Caco-2 (cell line): ENCODE results near the gene HNRNPH2. TPM values are rescaled to one million over a fixed set of nuclear protein-coding genes. Genes with fewer than 3 reads are reported as not detected.

Source experiments
- Bru-seq: library from RNA; stranded (reverse); fragments of 400-500 nt; gene quantifications from one replicate; lab custom pipeline; 2021; lab: Mats Ljungman, UMichigan
- BruChase-seq, 2 experiments: library from RNA; stranded (reverse); fragments of 400-500 nt; gene quantifications; one replicate each; lab custom pipeline; 2021; lab: Mats Ljungman, UMichigan
- BruUV-seq: library from RNA; stranded (reverse); fragments of 400-500 nt; replicated peaks from 2 replicates; lab custom pipeline; 2021; lab: Mats Ljungman, UMichigan
- CTCF ChIA-PET: fragments of 300-600 bp; sonication (Branson Sonifier 250); formaldehyde crosslinking; loops from one replicate; lab custom pipeline; 2022; ENCODE audit warnings: antibody characterized with exemption; lab: Charles Lee
- POLR2A ChIA-PET: fragments of 300-600 bp; sonication (Branson Sonifier 250); formaldehyde crosslinking; loops from one replicate; lab custom pipeline; 2022; ENCODE audit warnings: antibody characterized with exemption; lab: Charles Lee
- DNase-seq, 2 experiments: peaks; one replicate each; pipeline versions ENCODE4 v3.0.0 to v3.0.0-alpha.2; 2020 to 2022
- H3K27me3 ChIP-seq: replicated peaks from 2 replicates; pipeline ENCODE4 v1.6.0; 2011; ENCODE audit warnings: low read length; ENCODE audit not compliant: control insufficient read depth, insufficient read depth
- H3K36me3 ChIP-seq: 2 replicates; pipeline ENCODE4 v1.5.1; 2011; ENCODE audit warnings: low read length; ENCODE audit not compliant: control insufficient read depth, insufficient read depth
- H3K4me1 ChIP-seq: fragments of 250-450 bp; sonication (Bioruptor Pico); 2 replicates; pipeline ENCODE4 v1.5.1; 2020; ENCODE audit warnings: mild to moderate bottlenecking
- H3K4me3 ChIP-seq: 2 replicates; pipeline ENCODE4 v1.5.1; 2011; ENCODE audit warnings: low read depth, mild to moderate bottlenecking, control low read depth, low read length
- H3K9me3 ChIP-seq: fragments of 250-450 bp; sonication (Bioruptor Pico); 2 replicates; pipeline ENCODE4 v1.5.1; 2020; ENCODE audit warnings: mild to moderate bottlenecking, moderate library complexity
- H3K27ac Mint-ChIP-seq: one replicate; pipeline ENCODE4 v1.8.0; 2022; ENCODE audit warnings: mixed read lengths; ENCODE audit not compliant: unreplicated experiment
- H3K27me3 Mint-ChIP-seq: one replicate; pipeline ENCODE4 v1.8.0; 2022; ENCODE audit warnings: mixed read lengths; ENCODE audit not compliant: insufficient read depth, unreplicated experiment
- H3K36me3 Mint-ChIP-seq: one replicate; pipeline ENCODE4 v1.8.0; 2022; ENCODE audit warnings: mild to moderate bottlenecking, mixed read lengths; ENCODE audit not compliant: insufficient read depth, unreplicated experiment
- H3K4me1 Mint-ChIP-seq: one replicate; pipeline ENCODE4 v1.8.0; 2022; ENCODE audit warnings: low read depth, mixed read lengths; ENCODE audit not compliant: unreplicated experiment
- H3K4me3 Mint-ChIP-seq: one replicate; pipeline ENCODE4 v1.8.0; 2022; ENCODE audit warnings: mild to moderate bottlenecking, moderate library complexity, mixed read lengths; ENCODE audit not compliant: unreplicated experiment
- H3K9me3 Mint-ChIP-seq: one replicate; pipeline ENCODE4 v1.8.0; 2022; ENCODE audit warnings: mixed read lengths; ENCODE audit not compliant: unreplicated experiment
- intact Hi-C: fragments of 100-400 bp; cut with micrococcal nuclease; formaldehyde crosslinking; loops from one replicate; pipeline ENCODE4 v1.10.0; 2022; ENCODE audit not compliant: unreplicated experiment
- long read RNA-seq: library from polyadenylated mRNA; stranded (forward); transcript quantifications from one replicate; pipeline ENCODE4 v2.0.0, GENCODE V29; 2022
- total RNA-seq: library from RNA; stranded (reverse); gene quantifications from 2 replicates; pipeline ENCODE4 v1.2.3, GENCODE V29; 2022
- TF ChIP-seq, protein P1 (sequence below), 2 experiments: fragments of 200-600 bp in 1 of 2; IDR thresholded peaks; 1 replicate in 1 of 2; 2 replicates in 1 of 2; pipeline versions ENCODE4 v1.5.1 to v1.8.0; 2011 to 2022; ENCODE audit warnings: antibody characterized with exemption in 1 of 2, control low read depth in 1 of 2, inconsistent platforms in 1 of 2, low read depth in 1 of 2, low read length in 1 of 2, mild to moderate bottlenecking in 1 of 2, moderate library complexity in 1 of 2; ENCODE audit not compliant: insufficient read depth in 1 of 2, severe bottlenecking in 1 of 2, unreplicated experiment in 1 of 2

The HNRNPH2 gene, protein sequence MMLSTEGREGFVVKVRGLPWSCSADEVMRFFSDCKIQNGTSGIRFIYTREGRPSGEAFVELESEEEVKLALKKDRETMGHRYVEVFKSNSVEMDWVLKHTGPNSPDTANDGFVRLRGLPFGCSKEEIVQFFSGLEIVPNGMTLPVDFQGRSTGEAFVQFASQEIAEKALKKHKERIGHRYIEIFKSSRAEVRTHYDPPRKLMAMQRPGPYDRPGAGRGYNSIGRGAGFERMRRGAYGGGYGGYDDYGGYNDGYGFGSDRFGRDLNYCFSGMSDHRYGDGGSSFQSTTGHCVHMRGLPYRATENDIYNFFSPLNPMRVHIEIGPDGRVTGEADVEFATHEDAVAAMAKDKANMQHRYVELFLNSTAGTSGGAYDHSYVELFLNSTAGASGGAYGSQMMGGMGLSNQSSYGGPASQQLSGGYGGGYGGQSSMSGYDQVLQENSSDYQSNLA
- total RNA-seq (46.1 TPM in 2 replicates), Bru-seq, nascent RNA (percentile 95 among the genes with signal in this experiment), BruChase-seq, experiment 1, labeled RNA remaining after a 2-hour chase (percentile 99 among the genes with signal in this experiment), BruChase-seq, experiment 2, labeled RNA remaining after a 6-hour chase (percentile 100 among the genes with signal in this experiment)
- long read RNA-seq, transcript HNRNPH2-201 (2 exons, 2,223 nt): major isoform, 202 of 205 reads
- long read RNA-seq, partial matches to known transcripts: 2 of 205 reads
- long read RNA-seq, other reads (novel, unspliced or antisense): 1 of 205 reads

DNA sequence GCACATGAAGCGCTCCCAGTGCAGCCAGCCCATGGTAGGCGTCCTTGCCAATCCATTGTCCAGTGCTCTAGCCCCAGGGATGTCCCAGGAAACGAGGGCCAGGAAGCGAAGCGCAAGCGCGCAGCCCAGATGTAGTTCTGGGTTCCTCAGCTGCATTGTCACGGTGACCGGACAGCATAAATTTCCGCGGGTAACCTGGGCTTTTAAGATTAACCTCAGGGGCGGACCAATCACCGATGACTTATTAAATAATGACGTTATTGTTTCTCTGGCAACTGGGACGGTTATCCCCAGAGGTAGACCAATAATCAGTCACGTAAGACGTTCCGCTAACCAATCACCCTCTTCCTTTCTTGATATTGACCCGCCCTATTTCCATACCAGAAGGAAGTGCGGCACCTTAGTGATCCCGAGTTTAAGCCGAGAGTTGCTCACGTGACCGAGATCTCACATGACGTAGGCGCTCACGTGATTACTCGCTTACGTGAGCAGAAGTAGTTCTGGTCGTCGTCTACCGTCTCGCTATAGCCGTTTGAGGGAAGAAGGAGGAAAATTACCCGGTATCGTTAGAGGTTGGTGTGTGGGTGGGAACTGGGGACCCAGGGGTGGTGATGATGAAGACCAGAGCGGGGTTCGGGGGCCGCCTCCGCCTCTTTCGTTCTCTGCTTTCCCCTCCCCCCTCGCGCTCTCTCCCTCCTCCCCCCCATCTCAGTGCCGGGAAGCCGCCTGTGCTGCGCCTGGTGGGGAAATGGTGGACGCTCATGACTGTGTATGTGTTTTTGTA, at the start of gene HNRNPH2, which contains the start of gene GLA:
HNRNPH2 (plus strand) TSS at position 475 of the 784 bp plus-strand sequence. CDS start 3,767 bp downstream, outside the sequence.
GLA (minus strand) TSS at position 178 of the 784 bp plus-strand sequence; CDS start at position 156, 22 bp downstream.
- no peaks in the 10 kb centered on the region for H3K9me3 ChIP-seq
- intact Hi-C loops: loop anchor here (1.0 kb wide), 1 partner anchor 18 kb away; no protein-coding TSS in a partner anchor
- H3K4me1 ChIP-seq: no peaks in the 10 kb centered on the region
- TF ChIP-seq, protein P1, sequence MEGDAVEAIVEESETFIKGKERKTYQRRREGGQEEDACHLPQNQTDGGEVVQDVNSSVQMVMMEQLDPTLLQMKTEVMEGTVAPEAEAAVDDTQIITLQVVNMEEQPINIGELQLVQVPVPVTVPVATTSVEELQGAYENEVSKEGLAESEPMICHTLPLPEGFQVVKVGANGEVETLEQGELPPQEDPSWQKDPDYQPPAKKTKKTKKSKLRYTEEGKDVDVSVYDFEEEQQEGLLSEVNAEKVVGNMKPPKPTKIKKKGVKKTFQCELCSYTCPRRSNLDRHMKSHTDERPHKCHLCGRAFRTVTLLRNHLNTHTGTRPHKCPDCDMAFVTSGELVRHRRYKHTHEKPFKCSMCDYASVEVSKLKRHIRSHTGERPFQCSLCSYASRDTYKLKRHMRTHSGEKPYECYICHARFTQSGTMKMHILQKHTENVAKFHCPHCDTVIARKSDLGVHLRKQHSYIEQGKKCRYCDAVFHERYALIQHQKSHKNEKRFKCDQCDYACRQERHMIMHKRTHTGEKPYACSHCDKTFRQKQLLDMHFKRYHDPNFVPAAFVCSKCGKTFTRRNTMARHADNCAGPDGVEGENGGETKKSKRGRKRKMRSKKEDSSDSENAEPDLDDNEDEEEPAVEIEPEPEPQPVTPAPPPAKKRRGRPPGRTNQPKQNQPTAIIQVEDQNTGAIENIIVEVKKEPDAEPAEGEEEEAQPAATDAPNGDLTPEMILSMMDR (IDR thresholded peaks at IDR 0.05; ENCODE audit: insufficient read depth in 1 of 2, low read depth in 1 of 2, low read length in 1 of 2, severe bottlenecking in 1 of 2, unreplicated experiment in 1 of 2): no peak
- no TSS peak for BruUV-seq
- Mint-ChIP-seq H3K27me3 (no peaks in the 10 kb centered on the region), H3K4me1 (no peaks in the 10 kb centered on the region), H3K36me3 (peaks cover 27% of the 10 kb centered on the region), H3K27ac (peak within 1 kb of the TSS; percentile 95), H3K4me3 (peak within 1 kb of the TSS; percentile 91), H3K9me3 (no peaks in the 10 kb centered on the region)
- H3K27me3 ChIP-seq: no peaks in the 10 kb centered on the region
- DNase-seq: peak; percentile 87 to 94
- POLR2A ChIA-PET: interaction anchor here (0.7 to 1.2 kb wide), 2 partner anchors 17 to 40 kb away, joined by 3 to 5 read pairs; partner anchors contain the start of gene RPL36A
- H3K4me3 ChIP-seq: peak within 1 kb of the TSS; percentile 64
- H3K36me3 ChIP-seq: no peaks in the 10 kb centered on the region
- CTCF ChIA-PET: interaction anchor here (1.2 kb wide), 1 partner anchor 17 kb away, joined by 4 read pairs; the partner anchor contains the start of gene RPL36A

DNA sequence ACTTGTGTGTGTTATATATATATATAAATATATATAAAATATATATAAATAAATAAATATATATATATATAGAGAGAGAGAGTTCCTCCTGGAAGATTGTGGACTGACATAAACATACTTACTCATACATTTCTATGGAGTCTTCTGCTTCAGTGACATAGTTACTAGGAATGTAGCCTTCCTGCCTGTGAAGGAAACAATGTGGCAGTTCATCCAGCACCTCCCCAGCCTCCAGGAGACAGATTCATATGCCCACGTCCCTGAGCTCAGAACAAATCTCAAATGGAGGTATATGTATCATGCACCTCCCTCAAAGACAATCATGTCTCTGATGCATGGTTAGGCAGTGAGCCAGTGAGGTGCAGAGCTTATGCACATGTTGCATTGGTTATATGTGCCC, 48.1 kb upstream of the HNRNPH2 start:
- no peaks in the 10 kb centered on the region for H3K36me3 ChIP-seq
- H3K4me3 ChIP-seq: no peak overlapping the region
- intact Hi-C loops: no loop called here
- POLR2A ChIA-PET: no interaction called here
- no peaks in the 10 kb centered on the region for H3K27me3 ChIP-seq
- H3K4me1 Mint-ChIP-seq: no peaks in the 10 kb centered on the region
- no peaks in the 10 kb centered on the region for H3K36me3 Mint-ChIP-seq
- TF ChIP-seq, protein P1 (IDR thresholded peaks at IDR 0.05; ENCODE audit: insufficient read depth in 1 of 2, low read depth in 1 of 2, low read length in 1 of 2, severe bottlenecking in 1 of 2, unreplicated experiment in 1 of 2): no peak
- no peak overlapping the region for H3K27ac Mint-ChIP-seq
- no TSS peak for BruUV-seq
- no peaks in the 10 kb centered on the region for H3K9me3 Mint-ChIP-seq
- CTCF ChIA-PET: no interaction called here
- H3K9me3 ChIP-seq: no peaks in the 10 kb centered on the region
- no peak overlapping the region for H3K4me3 Mint-ChIP-seq
- no peaks in the 10 kb centered on the region for H3K4me1 ChIP-seq
- H3K27me3 Mint-ChIP-seq: no peaks in the 10 kb centered on the region
- no peak for DNase-seq
